GM19240 (cell line): Measurements from ENCODE around the gene PSKH1.

Experiments used
- DNase-seq: peaks from one replicate; pipeline ENCODE4 v3.0.0; 2011; ENCODE audit warnings: low spot score; ENCODE audit not compliant: insufficient read length

Gene PSKH1

DNA sequence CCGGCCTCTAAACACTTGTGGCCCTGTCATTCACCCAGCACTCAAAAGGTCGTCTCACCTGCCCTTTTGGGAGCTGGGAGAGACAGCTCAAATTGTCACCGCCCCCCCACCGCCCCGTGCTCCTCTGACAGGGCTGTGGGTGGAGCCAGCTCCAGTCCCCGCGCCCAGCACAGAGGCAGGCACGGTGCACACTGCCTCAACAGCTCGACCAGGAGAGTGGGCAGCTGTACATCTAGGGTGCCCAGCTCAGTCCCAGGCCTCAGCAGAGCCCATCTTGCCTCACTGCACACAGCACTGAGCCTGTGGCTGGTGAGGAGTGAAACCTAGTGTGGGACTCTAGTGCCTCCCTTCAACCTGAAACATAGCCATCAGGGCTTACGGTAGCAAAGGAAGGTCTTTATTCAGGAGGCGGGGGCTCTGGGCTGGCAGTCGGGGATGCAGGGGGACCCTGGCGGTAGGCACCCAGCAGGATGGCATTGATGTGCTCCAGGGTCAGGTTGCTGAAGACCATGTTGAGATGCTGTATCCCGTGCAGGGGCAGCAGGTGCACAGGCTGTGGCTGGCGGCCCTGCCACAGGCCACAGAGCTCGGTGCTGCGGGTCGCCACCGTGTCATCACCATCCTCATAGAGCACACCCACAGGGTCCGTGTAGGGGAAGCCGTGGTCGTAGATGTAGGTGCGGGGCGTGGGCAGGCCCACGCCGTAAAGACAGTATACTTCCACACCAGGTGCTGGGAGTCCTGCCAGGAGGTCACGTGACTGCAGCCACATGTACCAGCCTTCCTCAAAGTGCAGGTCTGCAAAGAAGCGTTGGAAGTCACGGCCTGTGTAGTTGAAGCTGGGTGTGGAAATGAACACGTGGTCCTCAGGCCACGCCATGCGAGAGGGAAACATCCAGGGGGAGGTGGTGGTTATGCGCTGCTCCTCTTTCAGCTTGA is 46.7 kb downstream of the PSKH1 start:
- DNase-seq: no peak

DNA sequence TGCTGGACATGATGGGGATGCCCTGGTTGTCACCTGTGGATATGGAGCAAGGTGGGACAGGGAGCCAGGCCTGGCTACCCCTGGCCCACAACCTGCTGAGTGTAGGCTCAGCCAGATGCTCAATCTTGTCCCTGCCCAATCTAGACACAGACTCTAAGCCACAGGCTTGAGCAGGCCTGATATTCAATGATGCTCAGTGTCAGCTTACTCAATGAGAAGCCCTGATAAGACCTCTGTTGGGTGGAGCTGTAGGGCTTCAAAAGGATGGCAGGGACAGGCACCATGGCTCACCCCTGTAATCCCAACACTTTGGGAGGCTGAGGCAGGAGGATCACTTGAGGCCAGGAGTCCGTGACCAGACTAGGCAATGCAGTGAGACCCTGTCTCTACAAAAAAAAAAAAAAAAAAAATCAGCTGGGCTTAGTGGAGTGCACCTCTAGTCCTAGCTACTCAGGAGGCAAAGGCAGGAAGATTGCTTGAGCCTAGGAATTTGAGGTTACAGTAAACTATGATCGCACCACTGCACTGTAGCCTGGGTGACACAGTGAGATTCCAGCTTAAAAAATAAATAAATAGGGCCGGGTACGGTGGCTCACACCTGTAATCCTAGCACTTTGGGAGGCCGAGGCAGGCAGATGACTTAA is 47.5 kb downstream of the PSKH1 start:
- no peak for DNase-seq

DNA sequence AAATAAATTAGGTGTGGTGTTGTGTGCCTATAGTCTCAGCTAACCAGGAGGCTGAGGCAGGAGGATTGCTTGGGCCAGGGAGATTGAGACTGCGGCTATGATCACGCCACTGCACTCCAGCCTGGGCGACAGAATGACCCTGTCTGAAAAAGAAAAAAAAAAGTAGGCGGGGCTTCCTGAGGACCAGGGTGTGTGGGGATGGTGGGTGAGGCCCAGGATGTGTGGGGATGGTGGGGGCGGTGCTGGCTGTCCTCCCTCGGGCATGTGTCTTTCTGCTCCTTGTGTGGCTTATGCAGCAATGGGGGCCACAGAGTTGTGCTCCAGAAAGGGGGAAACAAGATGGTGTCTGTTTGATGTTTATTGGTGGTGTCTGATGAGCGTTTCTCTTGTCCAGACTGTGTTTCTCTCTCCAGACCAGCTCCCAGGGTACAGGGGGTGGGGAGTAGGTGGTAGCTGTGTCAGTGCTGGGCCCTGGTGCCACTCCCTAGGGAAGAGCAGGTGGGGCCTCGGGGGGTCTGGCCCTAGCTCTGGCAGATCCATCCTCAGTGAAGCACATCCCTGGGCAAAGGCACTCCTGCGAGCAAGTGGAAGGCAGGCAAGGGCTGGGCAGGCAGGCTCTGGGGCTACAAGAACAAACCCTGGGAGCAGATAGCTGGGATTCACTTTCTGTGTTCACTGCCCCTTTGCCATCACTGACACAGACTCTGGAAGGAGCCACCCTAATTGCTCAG is 48.6 kb downstream of the PSKH1 start:
- DNase-seq: no peak

DNA sequence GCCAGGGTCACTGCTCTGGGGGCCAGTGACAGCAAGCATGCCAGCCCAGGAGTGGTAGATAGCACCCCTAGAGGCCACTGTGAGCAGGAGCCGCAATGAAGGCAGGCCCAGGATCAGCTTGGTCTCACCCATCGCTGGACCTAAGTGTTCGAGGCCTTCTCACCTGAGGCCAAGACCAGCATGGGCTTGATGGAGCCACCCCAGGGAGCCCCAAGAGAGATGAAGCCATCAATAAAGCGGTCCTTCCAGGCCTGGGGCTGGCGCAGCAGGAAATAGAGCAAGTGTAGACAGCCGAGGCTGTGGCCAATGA is 49.1 kb downstream of the PSKH1 start:
- DNase-seq: peak; percentile 64

DNA sequence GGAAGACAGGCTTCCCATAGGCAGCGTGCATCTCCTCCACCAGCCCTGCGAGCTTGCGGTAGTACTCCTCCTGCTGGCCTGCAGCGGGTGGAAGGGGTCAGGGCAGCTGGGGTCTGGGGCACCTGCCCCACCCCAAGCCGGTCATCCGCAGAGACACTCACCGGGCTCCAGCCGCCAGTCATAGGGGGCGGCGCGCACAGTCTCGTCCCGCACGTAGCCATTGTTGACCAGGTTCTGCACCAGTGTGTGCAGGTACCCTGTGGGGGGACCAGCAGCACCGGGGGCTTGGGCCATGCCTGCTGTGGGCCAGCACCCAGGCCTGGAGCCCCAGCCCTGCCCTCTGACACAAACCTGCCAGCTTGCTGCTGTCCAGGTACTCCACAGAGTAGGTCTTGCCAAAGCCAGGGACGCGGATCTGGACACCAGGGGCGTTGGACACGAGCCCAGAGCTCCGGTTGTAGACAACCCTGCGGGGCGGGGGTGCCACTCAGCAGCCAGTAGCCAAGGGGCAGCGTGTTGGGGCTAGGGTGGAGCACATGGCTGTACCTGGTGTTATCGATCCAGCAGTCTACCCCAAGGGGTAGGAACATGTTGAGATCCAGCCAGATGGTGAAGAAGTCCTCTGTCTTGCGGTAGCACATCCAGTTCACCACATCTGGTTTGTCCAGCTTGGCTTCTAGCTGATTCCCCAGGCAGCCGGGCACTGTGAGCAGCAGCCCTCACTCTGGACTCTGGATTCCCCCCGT is 49.6 kb downstream of the PSKH1 start:
- DNase-seq: no peak

DNA sequence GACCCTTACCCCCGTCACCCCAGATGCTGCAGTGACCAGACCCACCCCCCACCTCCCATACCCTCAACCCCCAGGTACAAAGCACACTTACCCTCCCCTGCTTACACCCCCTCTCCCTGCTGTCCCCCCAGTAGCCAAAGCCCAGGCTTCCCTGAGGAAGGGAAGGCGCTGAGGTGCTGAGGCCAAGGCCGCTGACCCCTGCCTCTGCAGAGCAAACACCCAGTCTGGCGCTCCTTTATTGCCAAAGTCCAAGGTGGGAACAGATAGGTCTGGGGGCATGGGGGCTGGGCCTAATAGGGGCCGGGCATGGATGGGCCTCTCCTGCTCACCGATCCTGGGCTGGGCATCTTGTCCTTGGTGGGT is 50.2 kb downstream of the PSKH1 start:
- no peak for DNase-seq

DNA sequence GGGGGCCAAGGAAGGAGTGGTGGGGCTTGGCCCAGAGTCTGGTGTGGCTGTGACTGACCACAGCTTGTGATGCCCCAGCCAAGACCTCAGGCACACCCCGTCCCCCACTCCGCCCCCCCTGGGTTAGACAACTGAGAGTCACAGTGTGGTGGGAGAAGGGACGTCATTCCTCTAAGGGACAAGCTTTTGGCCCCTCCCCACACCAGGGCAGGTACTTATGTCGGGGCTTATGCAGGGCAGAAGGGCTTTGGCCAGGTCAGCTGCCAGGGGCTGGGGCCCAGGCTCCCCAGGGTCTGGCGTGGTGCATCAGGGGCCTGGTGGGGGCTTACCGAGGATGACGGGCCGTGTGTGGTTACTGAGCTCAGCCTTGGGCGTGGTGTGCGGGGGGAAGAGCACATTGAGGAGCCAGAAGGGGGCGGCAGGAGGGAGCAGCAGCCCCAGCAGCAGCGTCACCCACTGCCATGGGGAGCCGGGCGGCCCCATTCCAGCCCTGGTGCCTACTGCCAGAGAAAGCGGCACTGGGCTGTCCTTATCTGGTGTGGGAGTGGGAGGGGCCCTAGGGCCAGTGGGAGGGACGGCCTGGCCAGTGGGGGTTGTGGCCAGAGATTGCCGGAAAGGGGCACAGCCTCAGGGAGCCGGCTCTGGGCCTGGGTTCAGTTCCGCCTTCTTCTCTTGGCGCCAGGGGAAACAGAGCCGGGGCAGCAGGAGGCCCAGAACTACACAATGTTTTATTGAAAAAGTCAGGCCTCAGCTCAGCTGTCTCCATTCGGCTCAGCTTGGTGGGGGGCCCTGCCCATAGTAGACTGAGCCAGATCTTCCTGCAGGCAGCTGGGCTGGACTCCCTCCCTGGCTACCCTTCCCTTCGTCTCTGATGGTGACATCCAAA is 50.8 kb downstream of the PSKH1 start, which contains the start of gene LCAT:
Gene LCAT (minus strand): TSS at position 502 of the 886 bp plus-strand sequence. CDS start 19 bp downstream, at position 483.
- DNase-seq: no peak

DNA sequence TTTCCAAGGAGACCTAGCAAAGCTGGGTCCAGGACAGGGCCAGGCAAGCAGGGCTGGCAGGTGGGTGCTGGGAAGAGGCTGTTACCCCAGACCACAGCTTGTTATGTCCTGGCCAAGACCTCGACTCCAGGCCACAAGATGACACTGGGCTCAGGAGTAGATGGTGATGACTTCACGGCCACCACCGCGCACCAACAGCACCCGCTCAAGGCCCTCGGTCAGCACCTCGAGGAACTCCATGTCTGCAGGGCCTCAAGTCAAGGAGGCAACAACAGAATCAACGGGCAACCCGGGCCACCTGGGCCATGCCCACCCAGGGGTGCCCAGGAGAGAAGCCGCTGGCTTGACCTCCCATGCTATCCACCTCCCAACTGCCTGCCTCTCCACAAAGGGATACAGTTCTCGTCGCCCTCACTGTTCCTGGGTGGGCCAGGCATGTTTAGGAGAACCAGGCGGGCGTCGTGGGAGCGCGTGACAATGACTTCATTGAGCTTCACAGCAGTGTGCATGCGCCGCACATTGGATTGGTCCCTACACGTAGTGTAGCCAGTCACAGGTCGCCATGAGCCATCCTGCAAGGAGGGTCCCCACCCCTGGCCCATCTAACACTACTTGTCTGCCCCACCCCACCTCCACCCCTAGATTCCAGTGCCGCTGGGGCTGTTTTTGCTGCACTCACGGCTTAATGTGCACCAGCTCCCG is 51.8 kb downstream of the PSKH1 start:
- DNase-seq: no peak

DNA sequence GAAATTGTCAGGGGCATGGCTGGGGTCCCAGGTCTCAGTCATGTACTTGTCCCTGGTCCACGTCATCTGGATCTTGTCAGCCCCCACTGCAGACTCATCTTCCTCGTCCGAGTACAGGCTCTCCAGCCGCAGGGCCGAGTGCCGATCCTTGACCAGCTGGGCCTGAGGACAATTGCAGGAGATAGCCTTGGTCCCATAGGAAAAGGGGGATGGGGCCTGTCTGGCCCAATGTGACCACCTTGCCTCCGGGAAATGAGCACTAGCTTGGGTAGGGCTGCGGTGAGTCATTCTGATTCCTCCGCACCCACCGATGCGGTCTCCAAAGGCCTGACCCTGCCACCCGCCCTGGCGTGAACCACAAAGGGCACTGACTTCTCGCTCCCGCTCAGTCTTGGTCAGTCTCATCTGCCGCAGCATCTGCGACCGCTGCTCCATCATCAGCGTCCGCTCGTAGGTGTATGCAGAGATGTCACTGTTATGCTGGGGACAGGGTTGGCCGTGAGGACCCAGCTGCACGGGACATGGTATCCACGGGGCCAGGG is 52.4 kb downstream of the PSKH1 start:
- DNase-seq: no peak

DNA sequence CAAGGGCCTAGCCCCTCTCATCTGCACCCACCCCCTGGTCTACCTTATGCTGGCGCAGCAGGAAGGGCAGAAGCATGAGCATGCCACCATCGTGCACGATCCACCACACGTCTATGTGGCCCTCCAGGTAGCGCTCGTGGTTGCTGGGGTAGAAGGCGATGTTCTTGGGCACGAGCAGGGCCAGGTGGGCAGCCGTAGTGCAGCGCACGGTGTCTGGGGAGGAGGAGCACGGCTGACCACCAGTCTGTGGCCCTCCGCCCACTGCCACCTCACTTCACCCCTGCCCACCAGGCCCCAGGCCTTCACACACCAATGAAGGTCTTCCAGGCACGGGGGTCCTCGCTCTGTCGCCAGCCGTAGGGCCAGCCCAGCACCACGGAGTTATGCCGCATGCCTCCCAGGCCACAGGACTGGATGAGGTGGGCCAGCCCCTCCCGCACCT is 53.1 kb downstream of the PSKH1 start:
- DNase-seq: no peak

DNA sequence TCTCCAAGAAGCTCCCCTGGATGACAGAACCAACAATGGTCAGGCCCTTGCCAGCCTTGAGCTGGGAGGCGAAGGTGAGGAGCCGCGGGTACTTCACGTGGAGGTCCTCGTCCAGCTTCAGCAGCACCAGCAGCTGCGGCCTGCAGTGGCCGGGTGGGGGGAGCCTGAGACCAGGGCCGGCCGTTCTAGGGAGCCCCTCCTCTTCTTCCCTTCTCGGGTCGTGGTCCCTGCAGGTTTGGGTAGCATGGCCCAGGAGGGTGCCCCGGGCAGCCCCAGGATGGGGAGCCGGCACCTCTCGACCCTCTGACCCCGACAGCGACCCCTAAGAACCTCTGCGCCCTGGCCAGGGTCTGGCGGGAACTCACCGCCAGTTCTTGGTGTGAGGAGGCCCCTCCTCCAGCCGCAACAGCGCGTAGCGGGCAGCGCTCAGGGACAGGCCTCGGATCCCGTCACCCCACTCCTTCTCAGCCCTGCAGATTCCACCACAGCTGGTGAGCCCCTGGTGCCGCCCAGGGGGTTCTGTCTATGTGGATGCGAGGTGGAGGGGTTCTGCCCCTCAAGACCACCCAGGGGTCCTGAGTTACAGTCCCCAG is 54.0 kb downstream of the PSKH1 start:
- no peak for DNase-seq

DNA sequence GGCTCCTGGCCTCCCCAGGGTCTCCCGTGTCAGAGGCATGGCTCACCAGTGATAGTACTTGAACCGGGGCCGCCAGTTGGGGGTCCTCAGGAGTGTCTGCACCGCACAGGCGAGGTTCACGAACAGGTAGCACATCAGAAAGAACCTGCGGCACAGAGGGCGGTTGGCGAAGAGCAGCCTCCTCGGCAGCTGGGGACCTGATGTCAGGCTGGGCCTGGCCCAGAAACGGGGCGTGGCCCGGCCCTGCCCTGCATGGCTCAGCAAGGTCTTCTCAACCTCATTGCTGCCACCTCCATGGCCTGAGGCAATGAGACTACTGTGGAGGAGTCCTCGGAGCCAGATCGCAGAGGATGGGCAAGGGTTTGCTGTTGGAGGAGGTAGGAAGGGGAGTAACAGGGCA is 55.0 kb downstream of the PSKH1 start:
- no peak for DNase-seq

DNA sequence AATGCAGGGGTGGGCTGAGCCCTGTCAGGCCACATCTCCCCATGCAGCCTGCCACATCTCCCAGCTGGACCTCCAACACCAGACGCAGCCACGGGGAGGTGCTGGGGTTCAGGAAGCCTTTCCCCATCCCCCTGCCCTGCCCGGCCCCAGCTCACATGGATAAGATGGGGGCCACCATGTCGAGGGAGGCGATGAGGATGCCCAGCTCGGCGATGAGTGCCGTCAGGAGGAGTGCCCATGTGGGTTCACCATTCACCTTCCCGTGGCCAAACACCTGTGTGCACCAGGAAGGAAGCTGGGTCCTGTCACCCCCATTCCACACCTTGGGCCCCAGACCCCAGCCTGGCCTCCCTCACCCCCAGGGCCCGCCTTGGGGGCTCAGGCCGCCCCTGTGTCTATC is 56.6 kb downstream of the PSKH1 start:
- DNase-seq: no peak

DNA sequence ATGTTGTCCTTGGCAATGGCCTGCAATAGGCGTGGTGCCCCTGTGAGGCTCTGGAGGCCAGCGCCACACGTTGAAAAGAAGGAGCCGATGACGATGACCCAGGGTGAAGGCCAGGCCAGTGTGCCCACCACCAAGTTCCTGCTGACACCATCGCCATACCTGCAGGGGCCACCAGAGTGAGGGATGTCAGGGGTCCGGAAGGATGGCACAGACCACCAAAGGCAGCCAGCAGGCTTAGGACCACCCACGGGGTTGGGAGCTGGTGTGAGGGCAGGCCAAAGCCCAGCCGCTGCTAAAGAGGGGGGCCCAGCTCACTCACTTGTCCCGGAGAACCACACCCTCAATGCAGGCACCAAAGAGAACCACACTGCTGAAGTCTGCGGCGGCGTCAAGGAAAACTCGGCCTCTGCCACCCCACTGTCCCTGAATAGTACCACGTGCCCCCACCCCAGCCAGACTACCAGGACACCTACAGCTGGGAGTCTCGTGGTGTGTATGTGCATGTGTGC is 57.3 kb downstream of the PSKH1 start:
- DNase-seq: no peak

DNA sequence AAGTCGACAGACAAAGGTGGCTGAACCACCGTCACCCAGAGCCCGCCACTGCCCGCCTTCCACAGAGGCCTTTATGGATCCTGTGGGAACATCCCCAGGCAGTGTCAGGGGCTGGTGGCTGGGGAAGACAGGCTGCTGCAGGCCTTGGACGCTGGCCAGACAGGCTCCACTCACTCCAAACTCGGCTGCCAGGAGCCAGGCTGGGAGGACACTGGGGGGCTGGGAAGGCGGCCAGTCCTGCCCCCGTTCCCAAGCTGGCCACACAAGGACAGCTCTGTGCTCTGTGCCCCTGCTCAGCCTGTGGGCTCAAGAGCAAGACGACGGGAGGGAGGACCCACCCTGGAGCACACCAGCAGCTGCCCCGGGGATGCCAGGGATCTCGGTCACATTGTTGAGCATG is 58.4 kb downstream of the PSKH1 start:
- no peak for DNase-seq

DNA sequence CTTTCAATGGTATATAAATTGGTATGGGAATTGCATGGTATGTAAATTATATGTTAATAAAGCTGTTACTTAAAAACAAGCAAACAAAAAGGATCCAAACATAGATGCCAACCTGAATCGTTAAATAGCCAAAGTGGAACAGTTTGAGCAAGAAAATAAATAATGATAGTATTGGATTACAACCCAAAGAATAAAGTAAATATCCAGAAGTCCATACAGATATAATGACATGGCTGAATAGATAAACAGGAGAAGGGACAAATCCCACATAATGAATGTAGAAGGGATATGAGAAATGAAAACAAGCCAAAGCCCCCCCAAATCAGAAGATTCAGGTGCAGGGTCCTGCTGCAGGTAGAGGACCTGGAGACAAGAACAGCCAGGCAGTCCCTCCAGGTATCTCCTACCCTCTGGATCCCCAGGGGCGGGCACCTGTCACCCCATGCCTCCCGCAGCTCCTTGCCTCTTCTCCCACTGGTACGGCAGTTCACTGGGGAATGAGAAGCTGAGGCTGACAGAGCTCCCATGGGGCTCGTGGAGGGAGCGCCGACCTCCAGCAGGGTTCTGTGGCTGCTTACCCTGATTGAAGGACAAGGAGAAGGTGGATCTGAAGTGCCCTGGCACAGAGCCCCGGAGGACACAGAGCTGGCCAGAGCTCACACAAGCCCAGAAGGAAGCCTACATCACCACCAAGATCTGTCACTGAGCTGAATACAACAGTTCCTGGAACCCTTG is 60.8 kb downstream of the PSKH1 start:
- no peak for DNase-seq

DNA sequence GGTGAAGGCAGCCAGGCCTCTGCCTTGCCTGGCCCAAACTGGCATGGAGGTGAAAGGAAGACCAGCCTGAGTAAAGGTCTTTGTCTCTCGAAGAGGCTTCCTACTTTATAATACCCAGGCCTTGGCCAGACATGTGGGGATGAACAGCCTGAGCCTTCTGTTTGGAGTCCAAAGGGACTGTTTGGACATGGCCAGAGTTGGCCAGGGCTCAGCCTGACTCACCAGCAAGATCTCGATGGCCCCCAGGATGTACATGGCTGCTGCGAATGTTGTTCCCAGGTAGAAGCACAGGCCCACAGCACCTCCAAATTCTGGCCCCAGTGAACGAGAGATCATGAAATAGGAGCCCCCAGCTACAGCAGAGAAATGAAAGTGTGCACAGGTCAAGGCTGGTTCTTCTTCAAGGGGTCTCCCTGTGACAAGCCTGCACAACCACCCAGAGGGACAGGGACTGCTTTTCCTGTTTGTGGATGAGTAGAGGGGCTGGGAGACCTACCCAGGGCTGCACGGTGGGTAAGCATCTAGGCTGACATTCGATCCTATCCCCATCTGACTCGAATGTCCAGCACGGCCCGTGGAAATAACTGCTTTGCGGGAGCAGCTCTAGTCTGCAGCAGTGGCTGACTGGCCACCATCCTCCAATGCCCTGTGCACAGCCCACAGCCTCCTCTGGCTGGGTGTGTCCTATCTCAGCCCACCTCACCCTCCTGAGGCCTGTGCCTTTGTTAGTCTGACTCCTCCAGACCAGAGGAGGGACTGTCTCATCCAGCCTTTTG is 61.6 kb downstream of the PSKH1 start:
- DNase-seq: no peak

DNA sequence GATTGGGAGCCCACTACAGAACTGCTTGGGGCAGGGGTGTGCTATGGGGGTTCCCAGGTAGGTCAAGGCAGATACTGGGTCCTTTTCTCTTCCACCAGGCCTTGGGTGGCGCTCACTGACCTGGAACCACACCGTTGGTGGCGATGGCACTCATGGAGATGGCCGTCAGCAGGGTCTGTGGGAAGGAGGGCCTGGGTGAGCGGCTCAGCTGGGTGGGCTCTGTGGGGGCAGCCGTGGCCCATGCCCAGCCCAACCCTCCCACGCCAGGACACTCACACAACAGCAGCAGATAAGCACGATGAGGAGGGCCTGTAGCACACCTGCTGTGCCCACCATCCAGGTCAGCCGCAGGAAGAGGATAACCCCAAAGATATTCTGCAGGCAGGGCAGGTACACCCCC is 64.6 kb downstream of the PSKH1 start:
- no peak for DNase-seq
